Measurements from ENCODE around the gene FBXW8. TPM values are rescaled to one million over a fixed set of nuclear protein-coding genes. Genes with fewer than 3 reads are reported as not detected.

Gene FBXW8
- total and polyA plus RNA-seq, 7 experiments from 2014 or later = 4.8 to 13.2 (median 11.7) TPM

DNA sequence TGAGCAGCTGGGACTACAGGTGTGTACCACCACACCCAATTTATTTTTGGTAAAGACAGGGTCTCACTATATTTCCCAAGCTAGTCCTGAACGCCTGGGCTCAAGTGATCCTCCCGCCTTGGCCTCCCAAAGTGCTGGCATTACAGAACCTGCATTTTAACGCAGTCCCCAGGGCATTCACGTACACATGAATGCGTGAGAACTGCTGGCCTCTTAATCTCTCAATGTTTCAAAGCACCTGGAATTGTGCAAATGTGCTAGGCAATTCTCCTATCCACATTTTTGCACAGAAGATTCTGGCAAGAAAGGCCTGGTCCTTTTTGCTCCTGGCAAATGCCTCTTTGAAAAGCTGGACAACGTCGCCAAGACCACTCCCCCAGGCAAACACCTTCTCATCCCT, 153.3 kb downstream of the FBXW8 start:
- Mint-ChIP-seq H3K4me1 (peaks cover 29 to 57% (median 47%) of the 10 kb centered on the region in 7 donors), H3K4me3 (peak overlapping the region in 9 of 10 donors; percentile 54 to 87 (median 79)), H3K36me3 (peaks cover 0 to 4% (median 0%) of the 10 kb centered on the region in 5 donors), H3K9me3 (no peaks in the 10 kb centered on the region), H3K27ac (peak overlapping the region; percentile 81 to 95 (median 89)), H3K27me3 (no peaks in the 10 kb centered on the region)
- no peaks in the 10 kb centered on the region for H3K27me3 ChIP-seq (ENCODE audit: control insufficient read depth in 2 of 2, insufficient read depth in 2 of 2, low read length in 2 of 2)
- ChIA-PET POLR2A (no interaction called here), CTCF (no interaction called here)
- no peak overlapping the region for H3K27ac ChIP-seq (ENCODE audit: low read depth, low read length)
- H3K36me3 ChIP-seq (ENCODE audit: control insufficient read depth in 2 of 3, insufficient read depth in 3 of 3, low read length in 3 of 3) = no peaks in the 10 kb centered on the region
- DNase-seq (no peak), ATAC-seq (no peak)
- intact Hi-C loops (cut with micrococcal nuclease) = loop anchor here in 1 of 2 donors (5.0 kb wide), 1 partner anchor 37 kb away; no protein-coding TSS in a partner anchor
- H3K4me1 ChIP-seq (ENCODE audit: control insufficient read depth in 2 of 2, insufficient read depth in 2 of 2, low read length in 2 of 2) = peaks cover 21% of the 10 kb centered on the region in 2 donors
- no peaks in the 10 kb centered on the region for H3K9me3 ChIP-seq (ENCODE audit: control insufficient read depth in 2 of 3, low read length in 3 of 3)
- no peak overlapping the region for H3K4me3 ChIP-seq (ENCODE audit: low read length)

DNA sequence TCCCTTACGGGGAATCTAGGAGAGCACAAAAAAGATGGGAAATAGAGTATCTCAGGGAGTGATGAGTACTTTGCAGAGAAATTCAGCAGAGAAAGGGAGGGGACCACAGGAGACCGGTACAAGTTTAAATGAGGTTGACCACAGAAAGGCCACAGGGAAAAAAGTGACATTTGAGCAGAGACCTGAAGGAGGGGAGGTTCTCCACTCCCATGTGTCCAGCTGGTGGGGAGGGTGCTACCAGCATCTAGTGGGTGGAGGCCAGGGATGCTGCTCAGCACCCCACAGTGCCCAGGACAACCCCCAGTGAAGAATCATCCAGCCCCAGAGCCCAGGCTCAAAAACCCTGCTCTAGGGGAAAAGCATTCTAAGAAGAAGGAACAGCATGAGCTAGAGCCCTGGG, 153.8 kb downstream of the FBXW8 start:
- DNase-seq = no peak
- ATAC-seq = no peak
- Mint-ChIP-seq H3K4me3 (peak overlapping the region in 2 of 10 donors; percentile 54 to 78), H3K27me3 (no peaks in the 10 kb centered on the region), H3K36me3 (peaks cover 0 to 4% (median 0%) of the 10 kb centered on the region in 5 donors), H3K27ac (peak overlapping the region; percentile 9 to 95 (median 83)), H3K9me3 (no peaks in the 10 kb centered on the region), H3K4me1 (peaks cover 29 to 57% (median 47%) of the 10 kb centered on the region in 7 donors)
- H3K4me1 ChIP-seq (ENCODE audit: control insufficient read depth in 2 of 2, insufficient read depth in 2 of 2, low read length in 2 of 2) = peaks cover 21% of the 10 kb centered on the region in 2 donors
- no peak overlapping the region for H3K4me3 ChIP-seq (ENCODE audit: low read length)
- ChIA-PET CTCF (no interaction called here), POLR2A (no interaction called here)
- intact Hi-C loops (cut with micrococcal nuclease) = loop anchor here in 1 of 2 donors (5.0 kb wide), 1 partner anchor 37 kb away; no protein-coding TSS in a partner anchor
- H3K27me3 ChIP-seq (ENCODE audit: control insufficient read depth in 2 of 2, insufficient read depth in 2 of 2, low read length in 2 of 2) = no peaks in the 10 kb centered on the region
- H3K36me3 ChIP-seq (ENCODE audit: control insufficient read depth in 2 of 3, insufficient read depth in 3 of 3, low read length in 3 of 3) = no peaks in the 10 kb centered on the region
- H3K27ac ChIP-seq (ENCODE audit: low read depth, low read length) = no peak overlapping the region
- no peaks in the 10 kb centered on the region for H3K9me3 ChIP-seq (ENCODE audit: control insufficient read depth in 2 of 3, low read length in 3 of 3)

DNA sequence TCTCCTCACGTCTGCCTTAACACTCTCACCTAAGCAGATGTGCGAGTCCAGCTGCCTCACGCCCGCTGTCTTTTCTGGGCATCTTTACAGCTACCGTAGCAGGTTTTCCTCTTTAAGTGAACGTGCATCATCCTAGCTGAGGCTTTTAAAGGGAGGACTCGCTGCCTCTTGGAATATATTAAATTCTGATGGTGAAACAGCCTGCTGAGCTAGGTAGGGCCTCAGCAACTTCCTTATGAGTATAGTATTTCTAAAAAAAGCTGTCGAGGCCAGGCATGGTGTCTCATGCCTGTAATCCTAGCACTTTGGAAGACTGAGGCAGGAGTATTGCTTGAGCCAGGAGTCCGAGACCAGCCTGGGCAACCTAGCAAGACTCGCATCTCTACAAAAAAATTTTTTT, 156.3 kb downstream of the FBXW8 start:
- Mint-ChIP-seq H3K4me3 (no peak overlapping the region), H3K27me3 (no peaks in the 10 kb centered on the region), H3K27ac (peak overlapping the region in 1 of 9 donors; percentile 23), H3K4me1 (peaks cover 29 to 55% (median 38%) of the 10 kb centered on the region in 7 donors), H3K9me3 (no peaks in the 10 kb centered on the region), H3K36me3 (peaks cover 0 to 4% (median 0%) of the 10 kb centered on the region in 5 donors)
- POLR2A ChIA-PET = no interaction called here
- Histone ChIP-seq H3K36me3 (ENCODE audit: control insufficient read depth in 2 of 3, insufficient read depth in 3 of 3, low read length in 3 of 3) (no peaks in the 10 kb centered on the region), H3K4me3 (ENCODE audit: low read length) (no peak overlapping the region), H3K27me3 (ENCODE audit: control insufficient read depth in 2 of 2, insufficient read depth in 2 of 2, low read length in 2 of 2) (no peaks in the 10 kb centered on the region), H3K27ac (ENCODE audit: low read depth, low read length) (no peak overlapping the region), H3K9me3 (ENCODE audit: control insufficient read depth in 2 of 3, low read length in 3 of 3) (no peaks in the 10 kb centered on the region), H3K4me1 (ENCODE audit: control insufficient read depth in 2 of 2, insufficient read depth in 2 of 2, low read length in 2 of 2) (peaks cover 21% of the 10 kb centered on the region in 2 donors)
- DNase-seq (no peak), ATAC-seq (no peak)
- CTCF ChIA-PET = interaction anchor here (0.5 kb wide), 1 partner anchor 907 kb away, joined by 7 read pairs; no protein-coding TSS in a partner anchor
- intact Hi-C loops (cut with micrococcal nuclease) = no loop called here

DNA sequence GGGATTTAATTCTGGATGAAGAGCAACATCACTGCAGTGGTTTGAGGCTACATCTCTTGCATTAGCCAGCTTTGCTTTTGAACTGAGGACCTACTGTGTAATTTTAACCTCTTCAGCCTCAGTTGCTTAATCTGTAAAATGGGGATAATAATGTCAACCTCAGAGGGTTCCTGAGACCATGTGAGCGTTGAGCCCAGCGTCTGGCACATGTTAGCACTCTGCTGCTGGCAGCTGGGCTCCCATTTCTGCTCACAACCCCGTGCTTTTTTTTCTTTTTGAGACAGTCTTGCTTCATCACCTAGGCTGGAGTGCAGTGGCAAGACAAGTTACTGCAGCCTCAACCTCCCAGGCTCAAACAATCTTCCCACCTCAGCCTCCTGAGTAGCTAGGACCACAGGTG, 156.9 kb downstream of the FBXW8 start:
- Histone ChIP-seq H3K4me1 (ENCODE audit: control insufficient read depth in 2 of 2, insufficient read depth in 2 of 2, low read length in 2 of 2) (peaks cover 15 to 18% of the 10 kb centered on the region in 2 donors), H3K9me3 (ENCODE audit: control insufficient read depth in 2 of 3, low read length in 3 of 3) (no peaks in the 10 kb centered on the region), H3K36me3 (ENCODE audit: control insufficient read depth in 2 of 3, insufficient read depth in 3 of 3, low read length in 3 of 3) (no peaks in the 10 kb centered on the region), H3K27me3 (ENCODE audit: control insufficient read depth in 2 of 2, insufficient read depth in 2 of 2, low read length in 2 of 2) (no peaks in the 10 kb centered on the region), H3K27ac (ENCODE audit: low read depth, low read length) (no peak overlapping the region), H3K4me3 (ENCODE audit: low read length) (no peak overlapping the region)
- intact Hi-C loops (cut with micrococcal nuclease) = no loop called here
- no peaks in the 10 kb centered on the region for H3K9me3 Mint-ChIP-seq
- no peak overlapping the region for H3K4me3 Mint-ChIP-seq
- DNase-seq = no peak
- no peaks in the 10 kb centered on the region for H3K27me3 Mint-ChIP-seq
- H3K4me1 Mint-ChIP-seq = peaks cover 28 to 50% (median 34%) of the 10 kb centered on the region in 7 donors
- peaks cover 0 to 5% (median 0%) of the 10 kb centered on the region in 5 donors for H3K36me3 Mint-ChIP-seq
- ChIA-PET POLR2A (no interaction called here), CTCF (no interaction called here)
- H3K27ac Mint-ChIP-seq = no peak overlapping the region
- no peak for ATAC-seq

DNA sequence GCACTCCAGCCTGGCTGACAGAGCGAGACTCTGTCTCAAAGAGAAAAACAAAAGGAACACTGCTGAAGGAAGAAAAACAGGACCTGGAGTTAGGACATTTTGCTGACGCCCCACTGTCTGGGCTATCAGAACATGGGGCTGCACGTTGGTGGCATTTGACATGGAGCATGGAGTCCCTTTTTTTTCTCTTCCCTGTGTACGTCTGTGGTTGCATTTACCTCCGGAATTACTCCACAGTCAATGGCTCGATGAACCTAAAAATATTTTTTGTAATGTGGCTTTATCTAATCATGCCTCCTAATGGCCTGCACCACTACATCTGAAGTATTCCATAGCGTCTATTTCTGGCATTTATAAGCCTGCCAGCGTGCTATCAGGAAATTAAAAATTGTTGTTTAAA, 157.7 kb downstream of the FBXW8 start:
- peaks cover 0 to 5% (median 0%) of the 10 kb centered on the region in 5 donors for H3K36me3 Mint-ChIP-seq
- no peak overlapping the region for H3K27ac Mint-ChIP-seq
- H3K4me1 Mint-ChIP-seq = peaks cover 19 to 42% (median 25%) of the 10 kb centered on the region in 7 donors
- H3K27me3 ChIP-seq (ENCODE audit: control insufficient read depth in 2 of 2, insufficient read depth in 2 of 2, low read length in 2 of 2) = no peaks in the 10 kb centered on the region
- ChIA-PET CTCF (interaction anchor here (0.6 kb wide), 1 partner anchor 21 kb away, joined by 3 read pairs; no protein-coding TSS in a partner anchor), POLR2A (no interaction called here)
- H3K4me1 ChIP-seq (ENCODE audit: control insufficient read depth in 2 of 2, insufficient read depth in 2 of 2, low read length in 2 of 2) = peaks cover 7 to 10% of the 10 kb centered on the region in 2 donors
- no peak overlapping the region for H3K27ac ChIP-seq (ENCODE audit: low read depth, low read length)
- H3K27me3 Mint-ChIP-seq = no peaks in the 10 kb centered on the region
- no peaks in the 10 kb centered on the region for H3K9me3 ChIP-seq (ENCODE audit: control insufficient read depth in 2 of 3, low read length in 3 of 3)
- no peaks in the 10 kb centered on the region for H3K9me3 Mint-ChIP-seq
- no peak overlapping the region for H3K4me3 Mint-ChIP-seq
- intact Hi-C loops (cut with micrococcal nuclease) = no loop called here
- DNase-seq (no peak), ATAC-seq (no peak)
- no peaks in the 10 kb centered on the region for H3K36me3 ChIP-seq (ENCODE audit: control insufficient read depth in 2 of 3, insufficient read depth in 3 of 3, low read length in 3 of 3)
- no peak overlapping the region for H3K4me3 ChIP-seq (ENCODE audit: low read length)

DNA sequence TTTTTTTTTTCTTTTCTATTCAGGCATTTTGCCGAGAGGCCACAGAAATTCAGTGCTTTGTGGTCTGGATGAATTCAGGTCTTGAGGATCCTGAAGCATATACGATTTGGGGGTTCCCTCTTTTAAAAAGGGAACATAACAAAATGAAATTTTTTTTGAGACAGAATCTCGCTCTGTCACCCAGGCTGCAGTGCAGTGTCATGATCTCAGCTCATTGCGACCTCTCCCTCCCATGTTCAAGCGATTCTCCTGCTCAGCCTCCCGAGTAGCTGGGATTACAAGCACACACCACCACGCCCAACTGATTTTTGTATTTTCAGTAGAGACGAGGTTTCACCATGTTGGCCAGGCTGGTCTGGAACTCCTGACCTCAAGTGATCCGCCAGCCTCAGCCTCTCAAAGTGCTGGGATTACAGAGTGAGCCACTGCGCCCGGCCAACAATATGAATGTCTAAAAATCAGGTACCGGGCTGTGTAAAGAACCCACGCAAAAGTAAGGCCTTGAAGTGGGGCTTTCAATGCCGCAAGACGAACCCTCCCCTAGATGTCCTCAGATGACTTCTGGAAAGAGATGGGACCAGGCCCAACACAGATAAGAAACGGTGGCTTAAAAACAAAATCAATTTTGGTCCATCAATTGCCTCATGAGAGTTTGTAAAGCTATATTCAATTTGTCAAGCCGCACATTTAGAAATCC, 158.5 kb downstream of the FBXW8 start:
- Mint-ChIP-seq H3K4me3 (no peak overlapping the region), H3K9me3 (no peaks in the 10 kb centered on the region), H3K27me3 (no peaks in the 10 kb centered on the region), H3K27ac (no peak overlapping the region), H3K4me1 (peaks cover 11 to 34% (median 18%) of the 10 kb centered on the region in 7 donors), H3K36me3 (peaks cover 0 to 5% (median 0%) of the 10 kb centered on the region in 5 donors)
- H3K36me3 ChIP-seq (ENCODE audit: control insufficient read depth in 2 of 3, insufficient read depth in 3 of 3, low read length in 3 of 3) = no peaks in the 10 kb centered on the region
- no peak overlapping the region for H3K27ac ChIP-seq (ENCODE audit: low read depth, low read length)
- peaks cover 0 to 3% of the 10 kb centered on the region in 2 donors for H3K4me1 ChIP-seq (ENCODE audit: control insufficient read depth in 2 of 2, insufficient read depth in 2 of 2, low read length in 2 of 2)
- no peaks in the 10 kb centered on the region for H3K9me3 ChIP-seq (ENCODE audit: control insufficient read depth in 2 of 3, low read length in 3 of 3)
- DNase-seq = no peak
- no peaks in the 10 kb centered on the region for H3K27me3 ChIP-seq (ENCODE audit: control insufficient read depth in 2 of 2, insufficient read depth in 2 of 2, low read length in 2 of 2)
- H3K4me3 ChIP-seq (ENCODE audit: low read length) = no peak overlapping the region
- ChIA-PET POLR2A (no interaction called here), CTCF (interaction anchor here (0.6 kb wide), 1 partner anchor 20 kb away, joined by 3 read pairs; no protein-coding TSS in a partner anchor)
- intact Hi-C loops (cut with micrococcal nuclease) = no loop called here
- ATAC-seq = peak; percentile 37

All from naive thymus-derived CD4-positive, alpha-beta T cell (primary cell).